SKM-1 treated with dmso at 0.1 percent for 144 hours (cell line): Measurements from ENCODE around the gene TRPT1.

Source experiments
- DNase-seq: peaks from one replicate; lab custom pipeline; 2025; ENCODE audit not compliant: unreplicated experiment; lab: John Stamatoyannopoulos, UW

The TRPT1 gene

DNA sequence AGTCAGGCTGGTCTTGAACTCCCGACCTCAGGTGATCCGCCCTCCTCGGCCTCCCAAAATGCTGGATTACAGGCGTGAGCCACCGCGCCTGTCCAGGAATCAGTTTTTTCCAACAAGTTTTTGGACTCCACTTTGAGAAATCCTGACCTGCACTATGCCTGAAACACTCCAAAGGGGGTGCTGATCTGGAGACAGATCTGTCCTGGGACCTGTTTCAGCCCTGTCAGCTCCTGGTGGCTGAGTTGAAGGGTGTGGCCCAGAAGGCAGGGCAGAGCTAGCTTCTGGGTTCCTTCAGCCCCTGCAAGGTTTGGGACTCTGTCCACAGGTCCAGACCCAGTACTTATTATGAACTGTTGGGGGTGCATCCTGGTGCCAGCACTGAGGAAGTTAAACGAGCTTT is 5.6 kb upstream of the TRPT1 start:
- DNase-seq: no peak

DNA sequence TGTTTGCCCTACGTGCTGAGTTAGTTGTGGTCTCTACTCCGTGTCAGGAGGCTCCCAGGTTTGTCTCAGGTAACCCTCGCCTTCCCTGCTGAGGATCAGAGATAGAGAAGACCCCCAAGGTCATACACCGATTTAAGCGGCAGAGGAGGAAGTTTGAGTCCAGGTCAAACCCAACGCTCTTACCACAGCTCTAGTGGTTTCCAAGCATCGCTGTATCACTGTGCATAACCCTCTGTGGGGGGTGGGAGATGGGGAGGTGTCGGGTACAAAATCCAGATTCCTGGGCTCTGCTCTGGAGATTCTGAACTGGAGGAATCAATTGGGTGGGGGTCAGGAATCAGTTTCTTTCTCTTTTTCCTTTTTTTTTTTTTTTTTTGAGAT is 5.0 kb upstream of the TRPT1 start:
- no peak for DNase-seq

DNA sequence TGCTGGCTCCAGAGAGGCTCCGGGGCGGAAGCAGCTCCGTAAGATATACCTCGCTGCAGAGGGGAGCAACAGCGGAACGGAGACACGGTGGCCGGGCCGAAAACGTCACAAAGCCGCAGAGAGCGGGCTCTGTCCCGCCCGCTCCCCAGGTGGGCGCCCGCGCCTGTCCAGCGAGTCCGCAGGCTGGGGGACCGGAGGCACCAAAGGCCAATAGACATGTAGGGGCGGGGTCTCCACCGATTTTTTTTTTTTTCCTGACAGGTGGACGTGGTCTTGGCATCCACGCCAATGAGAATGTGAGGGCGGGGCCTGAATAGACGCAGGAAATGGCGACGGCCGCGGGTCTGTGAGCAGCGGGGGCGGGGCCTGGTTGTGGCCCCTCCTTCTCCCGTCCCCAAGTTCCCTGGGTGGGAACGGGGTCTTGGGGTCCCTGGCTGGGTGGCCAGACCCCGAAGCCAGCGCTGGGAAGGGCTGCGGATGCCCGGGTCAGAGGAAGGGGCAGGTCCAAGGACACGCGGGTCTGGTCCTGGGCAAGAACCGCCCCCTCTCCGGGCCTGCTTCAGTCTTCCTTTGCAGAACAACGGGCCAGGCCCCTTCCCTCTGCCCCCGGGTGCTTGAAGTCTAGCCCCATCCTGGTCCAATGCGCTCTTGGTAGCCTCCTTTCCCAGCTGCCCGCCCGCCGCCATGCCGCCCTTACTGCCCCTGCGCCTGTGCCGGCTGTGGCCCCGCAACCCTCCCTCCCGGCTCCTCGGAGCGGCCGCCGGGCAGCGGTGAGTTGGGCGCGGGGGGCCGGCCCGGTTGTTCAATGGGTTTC is 4.4 kb upstream of the TRPT1 start, which contains the start of gene DNAJC4:
Gene DNAJC4, plus strand, starts transcription at position 378 of the 814 bp plus-strand sequence. Its CDS starts 307 bp downstream, at position 685.
- no peak for DNase-seq

DNA sequence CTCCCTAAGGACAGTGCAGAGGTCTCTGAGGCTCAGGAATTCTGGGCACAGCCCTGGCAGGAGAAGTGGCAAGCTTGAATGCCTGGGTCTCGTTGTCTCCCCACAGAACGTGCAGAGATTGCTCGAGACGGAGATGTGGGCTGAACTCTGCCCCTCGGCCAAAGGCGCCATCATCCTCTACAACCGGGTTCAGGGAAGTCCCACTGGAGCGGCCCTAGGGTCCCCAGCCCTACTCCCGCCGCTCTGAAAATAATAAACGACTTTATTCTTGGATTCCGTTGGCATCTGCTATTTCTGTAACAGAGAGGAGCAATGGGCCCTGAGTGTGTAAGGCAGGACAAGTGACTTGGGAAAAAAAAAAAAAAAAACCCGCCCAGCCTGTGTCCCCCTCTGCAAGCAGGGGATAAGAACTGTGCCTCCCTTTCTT is 3.8 kb upstream of the TRPT1 start:
- DNase-seq: no peak

- DNase-seq: no peak
Observed at GRCh38 chr11:64229090-64229743, 3.2 kb upstream of the TRPT1 start.

GRCh38 chr11:64227405-64227956 is 1.5 kb upstream of the TRPT1 start:
- no peak for DNase-seq

- DNase-seq: no peak
Observed at GRCh38 chr11:64226507-64227051, 593 bp upstream of the TRPT1 start.

DNA sequence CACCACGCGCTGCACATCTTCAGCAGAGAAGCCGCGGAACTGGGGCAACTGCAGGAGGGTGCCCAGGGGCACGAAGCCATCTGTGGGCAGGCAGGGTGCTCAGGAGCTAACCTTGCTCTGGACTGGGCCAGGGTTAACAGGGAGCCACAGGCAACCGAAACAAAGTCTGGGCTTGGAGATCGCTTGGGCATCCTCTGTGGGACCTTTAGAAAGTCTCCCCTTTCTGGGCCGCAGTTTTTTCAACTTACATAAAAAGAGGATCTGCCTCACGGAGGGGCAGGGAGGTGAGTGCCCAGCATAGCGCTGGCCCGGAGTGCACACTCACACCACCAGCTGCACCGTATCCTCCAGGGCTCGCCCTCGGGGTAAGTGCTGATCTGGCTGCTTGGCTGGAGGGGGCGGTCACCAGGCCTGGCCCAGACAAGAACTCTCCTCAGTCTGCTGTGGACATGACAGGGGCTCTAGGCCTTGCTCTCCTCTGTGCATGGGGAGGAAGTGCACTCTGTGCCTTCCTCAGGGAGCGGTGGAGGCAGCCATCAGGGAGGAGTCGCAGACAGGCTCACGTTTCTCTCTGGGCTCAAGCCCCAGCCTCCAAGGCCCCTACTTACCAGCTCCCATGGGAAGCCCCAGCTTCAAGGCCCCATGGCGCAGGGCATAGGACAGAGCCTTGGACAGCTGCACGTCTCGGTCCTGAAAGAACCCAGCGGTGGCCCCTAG is 937 bp downstream of the TRPT1 start:
- no peak for DNase-seq

DNA sequence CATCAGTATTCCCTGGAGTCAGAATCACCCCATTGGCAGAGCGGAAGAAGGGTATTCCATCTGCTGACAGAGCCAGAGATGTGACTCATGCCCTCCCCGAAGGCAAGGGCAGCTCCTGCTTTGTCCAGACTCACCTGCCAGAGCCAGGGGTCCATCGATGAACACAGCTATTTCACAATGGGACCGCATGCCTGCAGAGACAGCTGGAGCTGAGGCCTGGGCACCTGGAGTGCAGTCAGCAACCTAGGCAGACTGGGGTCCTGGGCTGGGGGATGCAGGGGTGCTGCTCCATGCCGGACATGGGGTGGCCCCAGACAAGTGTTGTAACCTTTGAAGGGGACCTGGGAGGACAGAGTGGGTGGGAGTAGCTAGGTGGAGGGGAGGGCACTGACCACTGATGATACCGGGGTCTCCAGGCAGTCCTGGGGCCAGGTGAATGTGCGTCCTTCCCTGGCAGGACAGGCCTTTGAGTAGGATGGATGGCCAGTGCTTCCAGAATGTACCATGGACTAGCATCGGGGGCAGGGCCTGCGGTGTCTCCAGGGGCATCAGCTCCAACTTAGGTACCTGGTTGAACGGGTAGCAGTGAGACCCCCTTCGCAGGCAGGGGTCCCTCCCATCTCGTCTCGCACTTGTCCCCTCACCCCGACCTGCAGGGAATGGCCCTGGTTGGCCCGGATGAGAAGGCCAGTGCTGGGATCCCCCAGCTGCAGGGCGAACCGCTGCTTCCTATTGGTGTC is 1.7 kb downstream of the TRPT1 start:
- no peak for DNase-seq

DNA sequence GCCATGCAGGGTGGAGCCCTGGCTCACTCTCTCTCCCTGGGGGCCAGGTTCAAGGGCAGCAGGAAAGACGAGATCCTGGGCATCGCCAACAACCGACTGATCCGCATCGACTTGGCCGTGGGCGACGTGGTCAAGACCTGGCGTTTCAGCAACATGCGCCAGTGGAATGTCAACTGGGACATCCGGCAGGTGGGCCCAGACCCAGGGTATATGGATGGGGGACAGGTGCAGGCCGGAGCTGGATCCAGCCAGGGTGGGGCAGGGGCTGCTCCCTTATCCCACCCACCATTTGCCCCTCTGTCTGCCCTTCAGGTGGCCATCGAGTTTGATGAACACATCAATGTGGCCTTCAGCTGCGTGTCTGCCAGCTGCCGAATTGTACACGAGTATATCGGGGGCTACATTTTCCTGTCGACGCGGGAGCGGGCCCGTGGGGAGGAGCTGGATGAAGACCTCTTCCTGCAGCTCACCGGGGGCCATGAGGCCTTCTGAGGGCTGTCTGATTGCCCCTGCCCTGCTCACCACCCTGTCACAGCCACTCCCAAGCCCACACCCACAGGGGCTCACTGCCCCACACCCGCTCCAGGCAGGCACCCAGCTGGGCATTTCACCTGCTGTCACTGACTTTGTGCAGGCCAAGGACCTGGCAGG is 2.9 kb downstream of the TRPT1 start:
- no peak for DNase-seq

GRCh38 chr11:64222651-64223000 is 3.4 kb downstream of the TRPT1 start:
- DNase-seq: no peak

DNA sequence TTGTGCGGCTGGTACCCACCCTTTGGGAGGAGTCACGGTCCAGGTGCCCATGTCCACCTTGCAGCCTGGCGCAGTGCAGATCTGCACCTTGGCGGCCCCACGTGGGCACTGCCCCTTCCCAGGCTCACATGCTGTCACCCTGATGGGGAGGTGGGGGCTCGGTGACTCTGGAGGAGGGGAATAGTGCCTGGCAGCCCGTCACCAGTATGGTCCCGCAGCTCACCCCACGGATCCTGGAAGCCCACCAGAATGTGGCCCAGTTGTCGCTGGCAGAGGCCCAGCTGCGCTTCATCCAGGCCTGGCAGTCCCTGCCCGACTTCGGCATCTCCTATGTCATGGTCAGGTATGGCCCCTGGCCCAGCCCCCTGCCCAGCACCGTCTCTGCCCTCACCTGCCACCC is 5.2 kb downstream of the TRPT1 start:
- DNase-seq: no peak

- DNase-seq: no peak
Observed at GRCh38 chr11:64220271-64220670, 5.7 kb downstream of the TRPT1 start.

GRCh38 chr11:64219755-64220154 is 6.2 kb downstream of the TRPT1 start:
- DNase-seq: no peak

- no peak for DNase-seq
Observed at GRCh38 chr11:64219354-64219684, 6.7 kb downstream of the TRPT1 start.

- DNase-seq: no peak
Observed at GRCh38 chr11:64218628-64219353, 7.2 kb downstream of the TRPT1 start.

GRCh38 chr11:64216879-64217278 is 9.1 kb downstream of the TRPT1 start:
- no peak for DNase-seq

GRCh38 chr11:64211181-64211872 is 14.7 kb downstream of the TRPT1 start:
- DNase-seq: no peak
